B cell (primary cell): ENCODE measurements around the gene CDC26. TPM values are rescaled to one million over a fixed set of nuclear protein-coding genes. Genes with fewer than 3 reads are reported as not detected.

Experiments
- ATAC-seq: fragments of 200-7000 bp; cut with Tn5 transposase; one replicate; pipeline ENCODE4 v1.10.0; 2021; ENCODE audit warnings: low read depth, mild to moderate bottlenecking, moderate number of reproducible peaks, moderate library complexity
- CTCF ChIA-PET: fragments of 350-600 bp; sonication (Branson Sonifier 250); formaldehyde crosslinking; loops from one replicate; lab custom pipeline; 2021; ENCODE audit warnings: antibody characterized with exemption, inconsistent platforms; lab: Charles Lee
- POLR2A ChIA-PET: fragments of 350-600 bp; sonication (Branson Sonifier 250); formaldehyde crosslinking; loops from one replicate; lab custom pipeline; 2021; ENCODE audit warnings: antibody characterized with exemption; lab: Charles Lee
- DNase-seq: peaks from one replicate; pipeline ENCODE4 v3.0.0; 2013
- H2AFZ ChIP-seq: 2 replicates; pipeline ENCODE4 v1.6.1; 2012; ENCODE audit warnings: mild to moderate bottlenecking, low read depth, low read length; ENCODE audit not compliant: insufficient read depth, poor library complexity, severe bottlenecking
- H3K27ac ChIP-seq, 2 donors: 1 replicate in 1 of 2; 2 replicates in 1 of 2; pipeline ENCODE4 v1.5.1; 2012 to 2013; ENCODE audit warnings: low read length in 2 of 2, mild to moderate bottlenecking in 2 of 2, moderate library complexity in 1 of 2
- H3K27me3 ChIP-seq, 4 experiments: fragments of 200-600 bp in 1 of 4; sonication (generic) in 1 of 4; replicated peaks in 1 of 4; 1 replicate in 2 of 4; 2 replicates in 2 of 4; pipeline versions ENCODE4 v1.6.1 to v1.7.0; 2013 to 2016; ENCODE audit warnings: low read length in 3 of 4, mild to moderate bottlenecking in 2 of 4, mixed read lengths in 1 of 4, moderate library complexity in 1 of 4; ENCODE audit not compliant: insufficient read depth in 4 of 4, control insufficient read depth in 3 of 4; ENCODE audit errors: control extremely low read depth in 1 of 4
- H3K36me3 ChIP-seq, 2 experiments: replicated peaks in 1 of 2; 1 replicate in 1 of 2; 2 replicates in 1 of 2; pipeline versions ENCODE4 v1.6.1 to v1.7.1; 2013; ENCODE audit warnings: low read length in 1 of 2; ENCODE audit not compliant: insufficient read depth in 2 of 2, control insufficient read depth in 1 of 2; ENCODE audit errors: control extremely low read depth in 1 of 2, extremely low read depth in 1 of 2
- H3K4me1 ChIP-seq, 2 donors: fragments of 200-600 bp in 1 of 2; sonication (generic) in 1 of 2; 1 replicate in 1 of 2; 2 replicates in 1 of 2; pipeline versions ENCODE4 v1.5.1 to v1.6.1; 2013 to 2017; ENCODE audit warnings: low read length in 2 of 2; ENCODE audit not compliant: control insufficient read depth in 2 of 2, insufficient read depth in 2 of 2
- H3K4me2 ChIP-seq: replicated peaks from 2 replicates; pipeline ENCODE3; 2012; ENCODE audit warnings: mild to moderate bottlenecking, low read depth, low read length; ENCODE audit not compliant: poor library complexity, severe bottlenecking
- H3K4me3 ChIP-seq, 5 experiments: fragments of 200-600 bp in 1 of 5; sonication (generic) in 1 of 5; 1 replicate in 3 of 5; 2 replicates in 2 of 5; pipeline versions ENCODE4 v1.5.1 to v1.7.0; 2011 to 2016; ENCODE audit warnings: low read length in 4 of 5, mild to moderate bottlenecking in 4 of 5, low read depth in 2 of 5, control low read depth in 1 of 5, moderate library complexity in 1 of 5; ENCODE audit not compliant: insufficient read depth in 1 of 5; ENCODE audit errors: control extremely low read depth in 1 of 5, extremely low read depth in 1 of 5
- H3K79me2 ChIP-seq: fragments of 200-600 bp; sonication (generic); one replicate; pipeline ENCODE4 v1.6.0; 2016; ENCODE audit warnings: low read length; ENCODE audit not compliant: control insufficient read depth, insufficient read depth
- H3K9ac ChIP-seq: fragments of 200-600 bp; sonication (generic); 2 replicates; pipeline ENCODE4 v1.6.1; 2017; ENCODE audit warnings: mild to moderate bottlenecking, low read length, moderate library complexity
- H3K9me3 ChIP-seq, 3 donors: one replicate each; pipeline versions ENCODE4 v1.6.1 to v1.7.1; 2013; ENCODE audit warnings: low read length in 2 of 3; ENCODE audit not compliant: control insufficient read depth in 2 of 3, insufficient read depth in 1 of 3; ENCODE audit errors: control extremely low read depth in 1 of 3
- H4K20me1 ChIP-seq: 2 replicates; pipeline ENCODE4 v1.6.0; 2012; ENCODE audit warnings: mild to moderate bottlenecking, low read length; ENCODE audit not compliant: insufficient read depth, control insufficient read depth, poor library complexity, severe bottlenecking
- H3K27ac Mint-ChIP-seq: one replicate; pipeline ENCODE4 v1.8.0; 2021; ENCODE audit warnings: mixed read lengths
- H3K27me3 Mint-ChIP-seq: one replicate; pipeline ENCODE4 v1.8.0; 2021; ENCODE audit warnings: mixed read lengths
- H3K4me1 Mint-ChIP-seq: one replicate; pipeline ENCODE4 v1.8.0; 2021; ENCODE audit warnings: mixed read lengths
- H3K4me3 Mint-ChIP-seq: one replicate; pipeline ENCODE4 v1.8.0; 2021; ENCODE audit warnings: mixed read lengths
- H3K9me3 Mint-ChIP-seq: one replicate; pipeline ENCODE4 v1.8.0; 2022; ENCODE audit warnings: mixed read lengths; ENCODE audit not compliant: insufficient read depth
- EZH2 ChIP-seq: IDR thresholded peaks from 2 replicates; pipeline ENCODE4 v1.6.1; 2012; ENCODE audit warnings: borderline replicate concordance, low read depth, mild to moderate bottlenecking, moderate library complexity, low read length; ENCODE audit not compliant: insufficient read depth, poor library complexity, severe bottlenecking
- WGBS: methylation state at CpG from one replicate; pipeline ENCODE4 v1.1.5; 2013; ENCODE audit warnings: missing lambda C conversion rate; ENCODE audit not compliant: insufficient coverage; 5-methylcytosine and 5-hydroxymethylcytosine counted together
- intact Hi-C: fragments of 100-400 bp; cut with micrococcal nuclease; formaldehyde crosslinking; loops from one replicate; pipeline ENCODE4 v1.10.0; 2022
- polyA plus RNA-seq: library from polyadenylated mRNA; depleted of rRNA; stranded (reverse); fragments of >200 nt; gene quantifications from 2 replicates; pipeline ENCODE4 v1.2.3, GENCODE V29; 2012
- total RNA-seq, 2 donors: library from RNA; stranded (reverse); fragments of 120-200 nt in 1 of 2; gene quantifications; 1 replicate in 1 of 2; 2 replicates in 1 of 2; pipeline versions ENCODE4 v1.2.3 to v1.2.4, GENCODE V29; 2013 to 2022
- TF ChIP-seq, protein P1 (sequence below): fragments of 200-600 bp; IDR thresholded peaks from one replicate; pipeline ENCODE4 v1.8.0; 2022; ENCODE audit warnings: antibody characterized with exemption, mild to moderate bottlenecking

CDC26 gene
- total and polyA plus RNA-seq, 2 donors (not counting 1 experiment from before 2014, with no cell fraction given) = 14.8 to 32.9 TPM

DNA sequence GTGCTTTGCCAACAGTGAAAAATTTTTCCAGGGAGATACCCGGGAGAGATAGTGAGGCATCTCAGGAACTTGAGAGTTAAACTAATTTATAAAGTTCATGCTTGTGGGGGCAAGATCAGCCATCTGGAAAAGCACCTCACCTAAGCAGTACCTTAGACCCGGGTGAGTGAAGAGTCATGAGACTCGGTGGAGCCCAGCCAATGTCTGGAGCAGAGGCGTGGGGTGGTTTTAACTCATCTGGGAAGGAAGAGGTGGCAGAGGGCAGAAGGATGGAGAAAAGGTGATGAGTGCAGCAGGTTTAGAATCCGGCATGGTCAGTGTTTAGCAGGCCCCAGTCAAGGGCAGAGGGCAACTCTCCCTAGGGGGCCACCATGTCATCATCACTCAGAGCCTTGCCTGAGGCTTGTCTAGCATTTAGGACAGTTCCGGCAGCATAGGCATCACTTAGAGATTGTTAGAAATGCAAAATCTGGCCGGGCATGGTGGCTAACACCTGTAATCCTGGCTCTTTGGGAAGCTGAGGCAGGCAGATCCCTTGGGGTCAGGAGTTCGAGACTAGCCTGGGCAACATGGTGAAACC is 32.1 kb upstream of the CDC26 start:
- CTCF ChIA-PET = interaction anchor here (1.1 to 5.4 kb wide), 3 partner anchors 99 to 351 kb away, joined by 4 to 34 read pairs (median 21); no protein-coding TSS in a partner anchor
- no peaks in the 10 kb centered on the region for H3K9me3 ChIP-seq
- no peak overlapping the region for H3K9ac ChIP-seq
- no peak overlapping the region for H3K4me2 ChIP-seq
- H3K27me3 Mint-ChIP-seq = peaks cover 12% of the 10 kb centered on the region
- no peaks in the 10 kb centered on the region for H3K9me3 Mint-ChIP-seq
- H3K36me3 ChIP-seq = no peaks in the 10 kb centered on the region
- no peak overlapping the region for H3K27ac Mint-ChIP-seq
- H3K4me3 Mint-ChIP-seq = no peak overlapping the region
- H3K79me2 ChIP-seq = no peaks in the 10 kb centered on the region
- no peaks in the 10 kb centered on the region for H3K27me3 ChIP-seq
- intact Hi-C loops = no loop called here
- H3K4me3 ChIP-seq = no peak overlapping the region
- H3K4me1 ChIP-seq = no peaks in the 10 kb centered on the region
- no peak overlapping the region for H3K27ac ChIP-seq
- DNase-seq (no peak), ATAC-seq (no peak)
- TF ChIP-seq EZH2 = no peak
- TF ChIP-seq, protein P1, sequence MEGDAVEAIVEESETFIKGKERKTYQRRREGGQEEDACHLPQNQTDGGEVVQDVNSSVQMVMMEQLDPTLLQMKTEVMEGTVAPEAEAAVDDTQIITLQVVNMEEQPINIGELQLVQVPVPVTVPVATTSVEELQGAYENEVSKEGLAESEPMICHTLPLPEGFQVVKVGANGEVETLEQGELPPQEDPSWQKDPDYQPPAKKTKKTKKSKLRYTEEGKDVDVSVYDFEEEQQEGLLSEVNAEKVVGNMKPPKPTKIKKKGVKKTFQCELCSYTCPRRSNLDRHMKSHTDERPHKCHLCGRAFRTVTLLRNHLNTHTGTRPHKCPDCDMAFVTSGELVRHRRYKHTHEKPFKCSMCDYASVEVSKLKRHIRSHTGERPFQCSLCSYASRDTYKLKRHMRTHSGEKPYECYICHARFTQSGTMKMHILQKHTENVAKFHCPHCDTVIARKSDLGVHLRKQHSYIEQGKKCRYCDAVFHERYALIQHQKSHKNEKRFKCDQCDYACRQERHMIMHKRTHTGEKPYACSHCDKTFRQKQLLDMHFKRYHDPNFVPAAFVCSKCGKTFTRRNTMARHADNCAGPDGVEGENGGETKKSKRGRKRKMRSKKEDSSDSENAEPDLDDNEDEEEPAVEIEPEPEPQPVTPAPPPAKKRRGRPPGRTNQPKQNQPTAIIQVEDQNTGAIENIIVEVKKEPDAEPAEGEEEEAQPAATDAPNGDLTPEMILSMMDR = no peak
- no peak overlapping the region for H2AFZ ChIP-seq
- H3K4me1 Mint-ChIP-seq = no peaks in the 10 kb centered on the region
- no peaks in the 10 kb centered on the region for H4K20me1 ChIP-seq
- WGBS = 85% methylated on average over 2 of the region's 8 CpGs
- POLR2A ChIA-PET = no interaction called here

DNA sequence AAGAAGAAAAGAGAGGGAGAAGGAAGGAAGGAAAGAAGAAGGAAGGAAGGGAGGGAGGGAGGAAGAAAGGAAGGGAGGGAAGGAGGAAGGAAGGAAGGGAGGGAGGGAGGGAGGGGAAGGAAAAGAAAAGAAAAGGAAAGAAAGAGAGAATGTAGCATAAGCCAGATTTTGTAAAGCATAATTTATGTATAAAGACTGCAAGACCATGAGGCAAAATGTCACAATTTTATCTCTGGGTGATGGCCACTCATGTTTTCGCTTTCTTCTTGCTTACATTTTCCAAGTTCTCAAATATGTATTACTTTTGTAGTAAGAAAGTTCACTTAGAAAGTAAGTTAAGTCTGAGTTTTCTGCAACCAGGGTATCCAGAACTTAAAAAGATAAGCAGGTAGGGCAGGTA is 31.2 kb upstream of the CDC26 start:
- DNase-seq (no peak), ATAC-seq (no peak)
- no CpG with 5 or more reads among the region's 1 CpG for WGBS
- H3K27me3 Mint-ChIP-seq = peaks cover 17% of the 10 kb centered on the region
- H3K4me1 ChIP-seq = no peaks in the 10 kb centered on the region
- intact Hi-C loops = no loop called here
- no peak overlapping the region for H3K27ac Mint-ChIP-seq
- H3K9me3 Mint-ChIP-seq = no peaks in the 10 kb centered on the region
- no peaks in the 10 kb centered on the region for H3K79me2 ChIP-seq
- H4K20me1 ChIP-seq = no peaks in the 10 kb centered on the region
- ChIA-PET CTCF (no interaction called here), POLR2A (no interaction called here)
- no peak overlapping the region for H3K9ac ChIP-seq
- H3K9me3 ChIP-seq = no peaks in the 10 kb centered on the region
- no peaks in the 10 kb centered on the region for H3K27me3 ChIP-seq
- no peak overlapping the region for H2AFZ ChIP-seq
- H3K4me3 Mint-ChIP-seq = no peak overlapping the region
- H3K4me3 ChIP-seq = no peak overlapping the region
- no peak overlapping the region for H3K27ac ChIP-seq
- no peak for TF ChIP-seq EZH2
- H3K4me2 ChIP-seq = no peak overlapping the region
- H3K36me3 ChIP-seq = no peaks in the 10 kb centered on the region
- H3K4me1 Mint-ChIP-seq = no peaks in the 10 kb centered on the region
